IMR-90 (cell line): Measurements from ENCODE around the gene AP3B1. TPM values are rescaled to one million over a fixed set of nuclear protein-coding genes. Genes with fewer than 3 reads are reported as not detected.

Experiments used
- ATAC-seq: fragments of 200-7000 bp; cut with Tn5 transposase; 2 replicates; pipeline ENCODE4 v1.9.1; 2020; ENCODE audit warnings: low read depth, mild to moderate bottlenecking, moderate library complexity
- BruUV-seq: library from RNA; stranded (reverse); fragments of 400-500 nt; replicated peaks from 2 replicates; lab custom pipeline; 2021; lab: Mats Ljungman, UMichigan
- CTCF ChIA-PET: fragments of 300-600 bp; formaldehyde crosslinking; extraction: SDS; loops from one replicate; lab custom pipeline; 2021; ENCODE audit warnings: antibody characterized with exemption; lab: Yijun Ruan, JAX
- POLR2A ChIA-PET: fragments of 300-600 bp; sonication (Branson Sonifier 250); formaldehyde crosslinking; loops from one replicate; lab custom pipeline; 2022; ENCODE audit warnings: antibody characterized with exemption; ENCODE audit not compliant: unreplicated experiment; lab: Charles Lee
- DNase-seq: peaks from one replicate; pipeline ENCODE4 v3.0.0; 2013
- H2AFZ ChIP-seq: replicated peaks from 2 replicates; pipeline ENCODE3; 2013; ENCODE audit warnings: low read length, mild to moderate bottlenecking; ENCODE audit not compliant: poor library complexity
- H2AK5ac ChIP-seq: 2 replicates; pipeline ENCODE4 v1.6.1; 2013; ENCODE audit warnings: low read depth, low read length, inconsistent platforms
- H2AK9ac ChIP-seq: replicated peaks from 2 replicates; pipeline ENCODE3; 2013; ENCODE audit warnings: mild to moderate bottlenecking, low read depth, low read length, moderate library complexity; ENCODE audit not compliant: poor library complexity
- H2BK120ac ChIP-seq: 2 replicates; pipeline ENCODE4 v1.6.1; 2013; ENCODE audit warnings: low read depth, low read length, inconsistent platforms
- H2BK15ac ChIP-seq: 3 replicates; pipeline ENCODE4 v1.6.1; 2013; ENCODE audit warnings: low read depth, low read length, inconsistent platforms
- H2BK20ac ChIP-seq: 2 replicates; pipeline ENCODE4 v1.6.1; 2013; ENCODE audit warnings: low read depth, mild to moderate bottlenecking, inconsistent platforms, low read length, moderate library complexity
- H2BK5ac ChIP-seq: 2 replicates; pipeline ENCODE4 v1.6.1; 2013; ENCODE audit warnings: mild to moderate bottlenecking, low read depth, low read length, inconsistent platforms; ENCODE audit not compliant: poor library complexity, severe bottlenecking
- H3K14ac ChIP-seq: replicated peaks from 2 replicates; pipeline ENCODE4 v1.6.1; 2013; ENCODE audit warnings: low read depth, low read length, inconsistent platforms
- H3K18ac ChIP-seq: 2 replicates; pipeline ENCODE4 v1.6.1; 2013; ENCODE audit warnings: low read depth, low read length, control low read depth
- H3K23ac ChIP-seq: 2 replicates; pipeline ENCODE4 v1.6.1; 2013; ENCODE audit warnings: low read depth, low read length, inconsistent platforms
- H3K27ac ChIP-seq: 2 replicates; pipeline ENCODE4 v1.5.1; 2013; ENCODE audit warnings: mild to moderate bottlenecking, control low read depth, low read length; ENCODE audit not compliant: insufficient read depth
- H3K27me3 ChIP-seq: 2 replicates; pipeline ENCODE4 v1.6.1; 2013; ENCODE audit warnings: low read length; ENCODE audit not compliant: control insufficient read depth, insufficient read depth
- H3K36me3 ChIP-seq: 2 replicates; pipeline ENCODE4 v1.6.1; 2013; ENCODE audit warnings: low read length, mixed read lengths; ENCODE audit not compliant: control insufficient read depth, insufficient read depth
- H3K4ac ChIP-seq: 2 replicates; pipeline ENCODE4 v1.6.1; 2013; ENCODE audit warnings: low read depth, low read length, inconsistent platforms
- H3K4me1 ChIP-seq: 2 replicates; pipeline ENCODE4 v1.6.1; 2013; ENCODE audit warnings: low read length, mixed read lengths; ENCODE audit not compliant: control insufficient read depth, insufficient read depth
- H3K4me2 ChIP-seq: 2 replicates; pipeline ENCODE4 v1.6.1; 2013; ENCODE audit warnings: low read depth, mild to moderate bottlenecking, control low read depth, low read length, moderate library complexity
- H3K4me3 ChIP-seq: 2 replicates; pipeline ENCODE4 v1.5.1; 2013; ENCODE audit warnings: low read depth, mild to moderate bottlenecking, control low read depth, low read length, moderate library complexity; ENCODE audit not compliant: insufficient read depth
- H3K56ac ChIP-seq: 2 replicates; pipeline ENCODE4 v1.6.1; 2013; ENCODE audit warnings: low read length, inconsistent platforms; ENCODE audit not compliant: insufficient read depth; ENCODE audit errors: extremely low read depth
- H3K79me1 ChIP-seq, 2 experiments: 2 replicates each; pipeline ENCODE4 v1.6.1; 2013; ENCODE audit warnings: low read length in 2 of 2, inconsistent platforms in 1 of 2, low read depth in 1 of 2
- H3K9ac ChIP-seq: 2 replicates; pipeline ENCODE4 v1.6.1; 2013; ENCODE audit warnings: low read depth, low read length, control low read depth
- H3K9me1 ChIP-seq: 2 replicates; pipeline ENCODE4 v1.6.1; 2013; ENCODE audit warnings: low read length, inconsistent platforms; ENCODE audit not compliant: insufficient read depth
- H3K9me3 ChIP-seq: 2 replicates; pipeline ENCODE4 v1.6.1; 2013; ENCODE audit warnings: low read length; ENCODE audit not compliant: control insufficient read depth, insufficient read depth
- H4K20me1 ChIP-seq: 2 replicates; pipeline ENCODE4 v1.6.1; 2013; ENCODE audit warnings: low read length, inconsistent platforms; ENCODE audit not compliant: insufficient read depth
- H4K5ac ChIP-seq: 2 replicates; pipeline ENCODE4 v1.6.1; 2013; ENCODE audit warnings: mild to moderate bottlenecking, low read depth, low read length, control low read depth
- H4K8ac ChIP-seq, 2 experiments: 2 replicates each; pipeline ENCODE4 v1.6.1; 2013; ENCODE audit warnings: low read depth in 2 of 2, low read length in 2 of 2, control low read depth in 1 of 2, inconsistent platforms in 1 of 2
- H4K91ac ChIP-seq: 2 replicates; pipeline ENCODE4 v1.6.1; 2013; ENCODE audit warnings: low read depth, low read length, inconsistent platforms; ENCODE audit not compliant: insufficient read depth
- CHD1 ChIP-seq: IDR thresholded peaks from 2 replicates; pipeline ENCODE4 v1.6.1; 2012; ENCODE audit warnings: low read depth, low read length, improper control_type of control experiment
- ELK1 ChIP-seq: fragments of 150-350 bp; IDR thresholded peaks from 2 replicates; pipeline ENCODE4 v1.6.1; 2016; ENCODE audit warnings: low read depth, mild to moderate bottlenecking, low read length, moderate library complexity, borderline replicate concordance
- FOS ChIP-seq: fragments of 150-350 bp; IDR thresholded peaks from 2 replicates; pipeline ENCODE4 v1.6.1; 2016; ENCODE audit warnings: low read depth, low read length
- MAZ ChIP-seq: IDR thresholded peaks from 2 replicates; pipeline ENCODE4 v1.6.1; 2012; ENCODE audit warnings: low read depth, mild to moderate bottlenecking, low read length, improper control_type of control experiment, moderate library complexity, borderline replicate concordance
- NFE2L2 ChIP-seq: fragments of 150-350 bp; IDR thresholded peaks from 2 replicates; pipeline ENCODE4 v1.6.1; 2016; ENCODE audit warnings: low read depth, mild to moderate bottlenecking, low read length
- POLR2A ChIP-seq: IDR thresholded peaks from 2 replicates; pipeline ENCODE4 v1.6.1; 2012; ENCODE audit warnings: mild to moderate bottlenecking, low read depth, low read length
- RCOR1 ChIP-seq: IDR thresholded peaks from 2 replicates; pipeline ENCODE4 v1.6.1; 2012; ENCODE audit warnings: mild to moderate bottlenecking, low read length, improper control_type of control experiment; ENCODE audit not compliant: insufficient replicate concordance
- RFX5 ChIP-seq: IDR thresholded peaks from 2 replicates; pipeline ENCODE4 v1.8.0; 2012; ENCODE audit warnings: low read depth, mild to moderate bottlenecking, low read length, moderate library complexity
- SMC3 ChIP-seq: fragments of 150-350 bp; IDR thresholded peaks from 2 replicates; pipeline ENCODE4 v1.6.1; 2016; ENCODE audit warnings: low read depth, mild to moderate bottlenecking, antibody characterized with exemption, low read length, moderate library complexity
- WGBS, 2 experiments: methylation state at CpG; one replicate each; pipeline versions ENCODE4 v1.1.5 to v1.1.7; 2013; ENCODE audit warnings: missing lambda C conversion rate in 2 of 2; ENCODE audit not compliant: insufficient read length in 1 of 2; ENCODE audit errors: extremely low coverage in 2 of 2; 5-methylcytosine and 5-hydroxymethylcytosine counted together
- dilution Hi-C: fragments of 300-500 bp; cut with HindIII; formaldehyde crosslinking; loops from one replicate; pipeline ENCODE4 v1.14.3; 2018; ENCODE audit warnings: low sequenced_read_pairs; ENCODE audit not compliant: unreplicated experiment
- in situ Hi-C: fragments of 300-500 bp; cut with MboI; formaldehyde crosslinking; loops from 3 replicates; pipeline ENCODE4 v1.14.3; 2019; ENCODE audit warnings: low sequenced_read_pairs, inconsistent platforms, mixed read lengths
- intact Hi-C: fragments of 100-400 bp; cut with micrococcal nuclease; formaldehyde crosslinking; loops from 2 replicates; pipeline ENCODE4 v1.10.0; 2022
- polyA plus RNA-seq, 3 experiments: library from polyadenylated mRNA; depleted of rRNA; stranded (reverse); fragments of >200 nt; gene quantifications; 2 replicates each; pipeline ENCODE4 v1.2.3, GENCODE V29; 2012; ENCODE audit warnings: low replicate concordance in 1 of 3
- total RNA-seq: library from RNA; depleted of rRNA; stranded (reverse); fragments of >200 nt; gene quantifications from 2 replicates; pipeline ENCODE4 v1.2.3, GENCODE V29; 2012
- TF ChIP-seq, protein P1 (sequence below): conservative IDR thresholded peaks from 2 replicates; pipeline ENCODE4 v1.5.1; 2012; ENCODE audit warnings: mild to moderate bottlenecking, low read depth, low read length, improper control_type of control experiment

Gene AP3B1
- total and polyA plus RNA-seq, 2 of the 4 experiments (the other 2 are of a cell fraction) = 33.1 to 59.0 TPM

- Histone ChIP-seq H3K9me1 (no peaks in the 10 kb centered on the region), H2BK120ac (no peak overlapping the region), H4K20me1 (no peaks in the 10 kb centered on the region), H4K91ac (no peak overlapping the region), H3K9me3 (0 out of 2 replicates have a peak, but pooled peaks cover 2% of the 10 kb centered on the region), H3K27me3 (peaks cover 44% of the 10 kb centered on the region), H2BK20ac (no peak overlapping the region), H3K36me3 (no peaks in the 10 kb centered on the region), H3K4me1 (no peaks in the 10 kb centered on the region), H3K56ac (no peak overlapping the region), H3K4ac (no peak overlapping the region), H3K79me1 (no peaks in the 10 kb centered on the region), H3K4me3 (no peak overlapping the region), H2AK9ac (no peak overlapping the region), H2AFZ (no peak overlapping the region), H3K23ac (no peak overlapping the region), H2AK5ac (no peak overlapping the region), H3K18ac (no peak overlapping the region), H3K9ac (no peak overlapping the region), H3K27ac (no peak overlapping the region), H3K14ac (no peak overlapping the region), H4K5ac (no peak overlapping the region), H2BK15ac (no peak overlapping the region), H4K8ac (no peak overlapping the region), H2BK5ac (no peak overlapping the region), H3K4me2 (no peak overlapping the region)
- ATAC-seq = no peak; the same call in 1 of the 2 replicates
- ChIA-PET CTCF (interaction anchor here (1.0 kb wide), 1 partner anchor 15 kb away, joined by 3 read pairs; no protein-coding TSS in a partner anchor), POLR2A (no interaction called here)
- no TSS peak for BruUV-seq
- no peak for TF ChIP-seq NFE2L2
- TF ChIP-seq MAZ = no peak
- TF ChIP-seq, protein P1, sequence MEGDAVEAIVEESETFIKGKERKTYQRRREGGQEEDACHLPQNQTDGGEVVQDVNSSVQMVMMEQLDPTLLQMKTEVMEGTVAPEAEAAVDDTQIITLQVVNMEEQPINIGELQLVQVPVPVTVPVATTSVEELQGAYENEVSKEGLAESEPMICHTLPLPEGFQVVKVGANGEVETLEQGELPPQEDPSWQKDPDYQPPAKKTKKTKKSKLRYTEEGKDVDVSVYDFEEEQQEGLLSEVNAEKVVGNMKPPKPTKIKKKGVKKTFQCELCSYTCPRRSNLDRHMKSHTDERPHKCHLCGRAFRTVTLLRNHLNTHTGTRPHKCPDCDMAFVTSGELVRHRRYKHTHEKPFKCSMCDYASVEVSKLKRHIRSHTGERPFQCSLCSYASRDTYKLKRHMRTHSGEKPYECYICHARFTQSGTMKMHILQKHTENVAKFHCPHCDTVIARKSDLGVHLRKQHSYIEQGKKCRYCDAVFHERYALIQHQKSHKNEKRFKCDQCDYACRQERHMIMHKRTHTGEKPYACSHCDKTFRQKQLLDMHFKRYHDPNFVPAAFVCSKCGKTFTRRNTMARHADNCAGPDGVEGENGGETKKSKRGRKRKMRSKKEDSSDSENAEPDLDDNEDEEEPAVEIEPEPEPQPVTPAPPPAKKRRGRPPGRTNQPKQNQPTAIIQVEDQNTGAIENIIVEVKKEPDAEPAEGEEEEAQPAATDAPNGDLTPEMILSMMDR = no peak
- TF ChIP-seq CHD1 = no peak
- TF ChIP-seq RFX5 = no peak
- no peak for TF ChIP-seq SMC3
- no peak for TF ChIP-seq RCOR1
- no peak for TF ChIP-seq POLR2A
- no peak for TF ChIP-seq FOS
- TF ChIP-seq ELK1 = no peak
- in situ Hi-C loops (no loop called here), dilution Hi-C loops (no loop called here), intact Hi-C loops (no loop called here)
- no peak for DNase-seq
- WGBS, 2 experiments = 0% methylated on average over 1 of the region's 38 CpGs; no CpG with 5 or more reads in 1 of the 2 experiments
Measured at GRCh38 chr5:77957931-77958521, 336.5 kb downstream of the AP3B1 start.
